ENCODE data around the gene TMEM165. TPM values are rescaled to one million over a fixed set of nuclear protein-coding genes. Genes with fewer than 3 reads are reported as not detected.

The TMEM165 gene
- total RNA-seq, 1 experiment from 2014 or later, result 90.4 TPM

DNA sequence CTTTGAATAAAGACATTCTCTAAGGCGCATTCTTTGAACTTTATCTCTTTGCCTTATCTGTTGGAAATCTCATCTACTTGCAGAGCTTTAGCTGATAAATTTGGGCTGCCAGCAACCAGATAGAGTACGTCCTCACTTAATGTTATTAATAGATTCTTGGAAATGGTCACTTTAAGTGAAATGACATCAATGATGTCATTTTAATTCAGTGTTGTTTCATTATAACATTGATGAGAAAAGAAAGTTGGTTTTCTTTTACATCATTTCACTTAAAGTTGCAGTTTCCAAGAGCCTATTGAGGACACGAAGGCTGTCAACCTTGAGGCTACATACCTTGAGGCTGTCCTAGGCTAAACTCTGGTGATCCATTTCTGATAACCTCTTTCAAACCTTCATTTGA is 9.3 kb downstream of the TMEM165 start:
- Histone ChIP-seq H3K4me3 (ENCODE audit: low read depth, low read length) (no peak overlapping the region), H3K27me3 (replicated peaks; ENCODE audit: control insufficient read depth, insufficient read depth, low read length) (no peaks in the 10 kb centered on the region), H3K4me1 (peaks cover 35% of the 10 kb centered on the region), H3K36me3 (ENCODE audit: control insufficient read depth, insufficient read depth, low read length) (no peaks in the 10 kb centered on the region), H3K9me3 (no peaks in the 10 kb centered on the region)
- peak overlapping the region; percentile 13 for H3K4me3 Mint-ChIP-seq (ENCODE audit: unreplicated experiment)
- intact Hi-C loops (cut with micrococcal nuclease; ENCODE audit: unreplicated experiment), result loop anchor here (1.0 to 2.0 kb wide), 2 partner anchors 10 to 58 kb away; partner anchors contain the start of genes SRD5A3 and TMEM165
- H3K4me1 Mint-ChIP-seq (ENCODE audit: low read depth, unreplicated experiment), result peaks cover 37% of the 10 kb centered on the region
- no peaks in the 10 kb centered on the region for H3K27me3 Mint-ChIP-seq (ENCODE audit: insufficient read depth, unreplicated experiment)
- peak overlapping the region; percentile 44 for H3K27ac Mint-ChIP-seq (ENCODE audit: unreplicated experiment)
- no peaks in the 10 kb centered on the region for H3K9me3 Mint-ChIP-seq (ENCODE audit: unreplicated experiment)
- BruUV-seq (replicated peaks), result no TSS peak
- H3K36me3 Mint-ChIP-seq (ENCODE audit: insufficient read depth, unreplicated experiment), result peaks cover 65% of the 10 kb centered on the region
- ChIA-PET POLR2A (interaction anchor here (0.6 kb wide), 1 partner anchor 1828 kb away, joined by 3 read pairs; no protein-coding TSS in a partner anchor), CTCF (no interaction called here)
- TF ChIP-seq, protein P1, sequence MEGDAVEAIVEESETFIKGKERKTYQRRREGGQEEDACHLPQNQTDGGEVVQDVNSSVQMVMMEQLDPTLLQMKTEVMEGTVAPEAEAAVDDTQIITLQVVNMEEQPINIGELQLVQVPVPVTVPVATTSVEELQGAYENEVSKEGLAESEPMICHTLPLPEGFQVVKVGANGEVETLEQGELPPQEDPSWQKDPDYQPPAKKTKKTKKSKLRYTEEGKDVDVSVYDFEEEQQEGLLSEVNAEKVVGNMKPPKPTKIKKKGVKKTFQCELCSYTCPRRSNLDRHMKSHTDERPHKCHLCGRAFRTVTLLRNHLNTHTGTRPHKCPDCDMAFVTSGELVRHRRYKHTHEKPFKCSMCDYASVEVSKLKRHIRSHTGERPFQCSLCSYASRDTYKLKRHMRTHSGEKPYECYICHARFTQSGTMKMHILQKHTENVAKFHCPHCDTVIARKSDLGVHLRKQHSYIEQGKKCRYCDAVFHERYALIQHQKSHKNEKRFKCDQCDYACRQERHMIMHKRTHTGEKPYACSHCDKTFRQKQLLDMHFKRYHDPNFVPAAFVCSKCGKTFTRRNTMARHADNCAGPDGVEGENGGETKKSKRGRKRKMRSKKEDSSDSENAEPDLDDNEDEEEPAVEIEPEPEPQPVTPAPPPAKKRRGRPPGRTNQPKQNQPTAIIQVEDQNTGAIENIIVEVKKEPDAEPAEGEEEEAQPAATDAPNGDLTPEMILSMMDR (IDR thresholded peaks at IDR 0.05; ENCODE audit: insufficient read depth in 1 of 2, low read depth in 1 of 2, low read length in 1 of 2, severe bottlenecking in 1 of 2, unreplicated experiment in 1 of 2), result no peak
- peak in 1 of 2 experiments; percentile 35 for DNase-seq

DNA sequence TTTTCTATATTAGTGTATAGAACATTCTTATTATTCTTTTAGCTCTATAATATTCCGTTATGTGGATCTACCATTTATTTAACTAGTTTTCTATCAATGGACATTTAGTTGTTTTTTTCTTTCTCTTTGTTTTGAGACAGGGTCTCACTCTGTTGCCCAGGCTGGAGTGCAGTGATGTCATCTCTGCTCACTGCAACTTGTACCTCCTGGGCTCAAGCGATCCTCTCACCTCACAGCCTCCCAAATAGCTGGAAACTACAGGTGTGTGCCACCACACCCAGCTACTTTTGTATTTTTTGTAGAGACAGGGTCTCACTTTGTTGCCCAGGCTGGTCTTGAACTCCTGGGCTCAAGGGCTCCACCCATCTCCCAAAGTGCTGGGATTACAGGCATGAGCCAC is 10.8 kb downstream of the TMEM165 start:
- H3K4me1 ChIP-seq, result peaks cover 30% of the 10 kb centered on the region
- intact Hi-C loops (cut with micrococcal nuclease; ENCODE audit: unreplicated experiment), result no loop called here
- no peaks in the 10 kb centered on the region for H3K27me3 Mint-ChIP-seq (ENCODE audit: insufficient read depth, unreplicated experiment)
- H3K4me1 Mint-ChIP-seq (ENCODE audit: low read depth, unreplicated experiment), result peaks cover 40% of the 10 kb centered on the region
- no TSS peak for BruUV-seq (replicated peaks)
- H3K9me3 Mint-ChIP-seq (ENCODE audit: unreplicated experiment), result no peaks in the 10 kb centered on the region
- peak overlapping the region; percentile 72 for H3K27ac Mint-ChIP-seq (ENCODE audit: unreplicated experiment)
- peaks cover 56% of the 10 kb centered on the region for H3K36me3 Mint-ChIP-seq (ENCODE audit: insufficient read depth, unreplicated experiment)
- no peaks in the 10 kb centered on the region for H3K36me3 ChIP-seq (ENCODE audit: control insufficient read depth, insufficient read depth, low read length)
- H3K9me3 ChIP-seq, result no peaks in the 10 kb centered on the region
- ChIA-PET POLR2A (no interaction called here), CTCF (no interaction called here)
- DNase-seq, result no peak
- no peak overlapping the region for H3K4me3 Mint-ChIP-seq (ENCODE audit: unreplicated experiment)
- TF ChIP-seq, protein P1 (IDR thresholded peaks at IDR 0.05; ENCODE audit: insufficient read depth in 1 of 2, low read depth in 1 of 2, low read length in 1 of 2, severe bottlenecking in 1 of 2, unreplicated experiment in 1 of 2), result no peak
- H3K4me3 ChIP-seq (ENCODE audit: low read depth, low read length), result no peak overlapping the region
- no peaks in the 10 kb centered on the region for H3K27me3 ChIP-seq (replicated peaks; ENCODE audit: control insufficient read depth, insufficient read depth, low read length)

DNA sequence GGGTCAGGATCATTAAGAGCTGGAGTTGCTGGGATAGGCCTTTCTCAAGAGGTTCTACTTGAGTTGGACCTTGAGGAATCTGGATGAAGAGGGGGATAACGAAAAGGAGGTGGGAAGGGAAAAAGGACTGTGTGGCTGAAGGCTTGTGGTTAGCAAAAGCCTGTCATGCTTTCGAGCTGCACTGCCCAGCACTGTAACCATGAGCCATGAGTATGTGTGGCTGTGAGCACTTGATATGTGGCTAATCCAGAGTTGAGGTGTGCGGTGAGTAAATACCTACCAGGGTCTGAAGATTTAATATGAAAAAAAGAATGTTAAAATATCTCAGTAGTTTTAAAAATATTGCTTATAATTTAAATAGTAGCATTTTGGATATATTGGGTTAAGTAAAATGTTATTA is 11.4 kb downstream of the TMEM165 start:
- Mint-ChIP-seq H3K9me3 (ENCODE audit: unreplicated experiment) (no peaks in the 10 kb centered on the region), H3K27ac (ENCODE audit: unreplicated experiment) (peak overlapping the region; percentile 72), H3K4me1 (ENCODE audit: low read depth, unreplicated experiment) (peaks cover 40% of the 10 kb centered on the region), H3K36me3 (ENCODE audit: insufficient read depth, unreplicated experiment) (peaks cover 62% of the 10 kb centered on the region), H3K27me3 (ENCODE audit: insufficient read depth, unreplicated experiment) (no peaks in the 10 kb centered on the region), H3K4me3 (ENCODE audit: unreplicated experiment) (no peak overlapping the region)
- TF ChIP-seq, protein P1 (IDR thresholded peaks at IDR 0.05; ENCODE audit: insufficient read depth in 1 of 2, low read depth in 1 of 2, low read length in 1 of 2, severe bottlenecking in 1 of 2, unreplicated experiment in 1 of 2), result no peak
- intact Hi-C loops (cut with micrococcal nuclease; ENCODE audit: unreplicated experiment), result no loop called here
- CTCF ChIA-PET, result no interaction called here
- no peaks in the 10 kb centered on the region for H3K36me3 ChIP-seq (ENCODE audit: control insufficient read depth, insufficient read depth, low read length)
- no peak overlapping the region for H3K4me3 ChIP-seq (ENCODE audit: low read depth, low read length)
- H3K9me3 ChIP-seq, result no peaks in the 10 kb centered on the region
- BruUV-seq (replicated peaks), result no TSS peak
- POLR2A ChIA-PET, result no interaction called here
- no peak for DNase-seq
- H3K27me3 ChIP-seq (replicated peaks; ENCODE audit: control insufficient read depth, insufficient read depth, low read length), result no peaks in the 10 kb centered on the region
- peaks cover 30% of the 10 kb centered on the region for H3K4me1 ChIP-seq
